ENCODE measurements around the gene SLC23A2.

GRCh38 chr20:4904127-4904860 lies 97.0 kb downstream of the SLC23A2 start:
- TF ChIP-seq, protein P1, sequence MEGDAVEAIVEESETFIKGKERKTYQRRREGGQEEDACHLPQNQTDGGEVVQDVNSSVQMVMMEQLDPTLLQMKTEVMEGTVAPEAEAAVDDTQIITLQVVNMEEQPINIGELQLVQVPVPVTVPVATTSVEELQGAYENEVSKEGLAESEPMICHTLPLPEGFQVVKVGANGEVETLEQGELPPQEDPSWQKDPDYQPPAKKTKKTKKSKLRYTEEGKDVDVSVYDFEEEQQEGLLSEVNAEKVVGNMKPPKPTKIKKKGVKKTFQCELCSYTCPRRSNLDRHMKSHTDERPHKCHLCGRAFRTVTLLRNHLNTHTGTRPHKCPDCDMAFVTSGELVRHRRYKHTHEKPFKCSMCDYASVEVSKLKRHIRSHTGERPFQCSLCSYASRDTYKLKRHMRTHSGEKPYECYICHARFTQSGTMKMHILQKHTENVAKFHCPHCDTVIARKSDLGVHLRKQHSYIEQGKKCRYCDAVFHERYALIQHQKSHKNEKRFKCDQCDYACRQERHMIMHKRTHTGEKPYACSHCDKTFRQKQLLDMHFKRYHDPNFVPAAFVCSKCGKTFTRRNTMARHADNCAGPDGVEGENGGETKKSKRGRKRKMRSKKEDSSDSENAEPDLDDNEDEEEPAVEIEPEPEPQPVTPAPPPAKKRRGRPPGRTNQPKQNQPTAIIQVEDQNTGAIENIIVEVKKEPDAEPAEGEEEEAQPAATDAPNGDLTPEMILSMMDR (IDR thresholded peaks at IDR 0.05; ENCODE audit: insufficient read depth, low read depth, low read length): no peak
- TF ChIP-seq EZH2 (IDR thresholded peaks at IDR 0.05; ENCODE audit: insufficient read depth, low read length): no peak

Data from astrocyte (in vitro differentiated cells and primary cell).